NCI-H510A (cell line): Measurements from ENCODE around the gene RNGTT.
"Not testable (repeated sequence)": the region's sequence is repeated elsewhere in the genome, so short reads cannot be mapped to it uniquely, and the experiment has no call there.

Experiments used
- DNase-seq: peaks from one replicate; lab custom pipeline; 2025; lab: John Stamatoyannopoulos, UW

RNGTT gene

GRCh38 chr6:88808381-88808780, 155.0 kb downstream of the RNGTT start:
- DNase-seq = no peak

GRCh38 chr6:88807622-88808021, 155.8 kb downstream of the RNGTT start:
- no peak for DNase-seq

GRCh38 chr6:88806728-88807127, 156.7 kb downstream of the RNGTT start:
- DNase-seq = no peak

GRCh38 chr6:88804701-88805100, 158.7 kb downstream of the RNGTT start:
- DNase-seq = no peak

GRCh38 chr6:88785478-88785877, 177.9 kb downstream of the RNGTT start:
- DNase-seq = no peak

- DNase-seq = peak; percentile 2
These were observed 182.6 kb downstream of the RNGTT start for GRCh38 chr6:88780714-88781389.

GRCh38 chr6:88775866-88776571, 187.4 kb downstream of the RNGTT start:
- DNase-seq = no peak

- DNase-seq = not testable (repeated sequence)
These were observed 195.3 kb downstream of the RNGTT start for GRCh38 chr6:88768114-88768513.

- DNase-seq = no peak
These were observed 199.3 kb downstream of the RNGTT start for GRCh38 chr6:88764081-88764480.

GRCh38 chr6:88763160-88763559, 200.3 kb downstream of the RNGTT start:
- no peak for DNase-seq

GRCh38 chr6:88761237-88762031, 202.0 kb downstream of the RNGTT start:
- DNase-seq = no peak

GRCh38 chr6:88760091-88760490, 203.3 kb downstream of the RNGTT start:
- DNase-seq = no peak

- DNase-seq = no peak
These were observed 212.5 kb downstream of the RNGTT start for GRCh38 chr6:88750936-88751335.

- no peak for DNase-seq
These were observed 213.6 kb downstream of the RNGTT start for GRCh38 chr6:88749849-88750248.

- no peak for DNase-seq
These were observed 215.3 kb downstream of the RNGTT start for GRCh38 chr6:88748141-88748540.

GRCh38 chr6:88741939-88742338, 221.5 kb downstream of the RNGTT start:
- DNase-seq = no peak

- no peak for DNase-seq
These were observed 222.3 kb downstream of the RNGTT start for GRCh38 chr6:88741071-88741470.

GRCh38 chr6:88734544-88734943, 228.9 kb downstream of the RNGTT start:
- no peak for DNase-seq

GRCh38 chr6:88730611-88731011, 232.8 kb downstream of the RNGTT start:
- no peak for DNase-seq

GRCh38 chr6:88728756-88729155, 234.7 kb downstream of the RNGTT start:
- no peak for DNase-seq

GRCh38 chr6:88726409-88726808, 237.0 kb downstream of the RNGTT start:
- DNase-seq = not testable (repeated sequence)

GRCh38 chr6:88725111-88725975, 238.1 kb downstream of the RNGTT start:
- DNase-seq = no peak
